Measurements from ENCODE around the gene HES1. TPM values are rescaled to one million over a fixed set of nuclear protein-coding genes. Genes with fewer than 3 reads are reported as not detected.

Gene HES1
- total and polyA plus RNA-seq, 7 donors: 6.5 to 33.3 (median 10.9) TPM

- Histone ChIP-seq H3K9me3 (no peaks in the 10 kb centered on the region), H3K4me1 (no peaks in the 10 kb centered on the region), H3K4me3 (no peak overlapping the region), H3K27me3 (ENCODE audit: insufficient read depth in 3 of 3, low read length in 2 of 3) (no peaks in the 10 kb centered on the region), H3K27ac (no peak overlapping the region), H3K36me3 (ENCODE audit: insufficient read depth in 1 of 2, low read depth in 1 of 2) (no peaks in the 10 kb centered on the region)
- ATAC-seq (no peak), DNase-seq (no peak)
- TF ChIP-seq, protein P1, sequence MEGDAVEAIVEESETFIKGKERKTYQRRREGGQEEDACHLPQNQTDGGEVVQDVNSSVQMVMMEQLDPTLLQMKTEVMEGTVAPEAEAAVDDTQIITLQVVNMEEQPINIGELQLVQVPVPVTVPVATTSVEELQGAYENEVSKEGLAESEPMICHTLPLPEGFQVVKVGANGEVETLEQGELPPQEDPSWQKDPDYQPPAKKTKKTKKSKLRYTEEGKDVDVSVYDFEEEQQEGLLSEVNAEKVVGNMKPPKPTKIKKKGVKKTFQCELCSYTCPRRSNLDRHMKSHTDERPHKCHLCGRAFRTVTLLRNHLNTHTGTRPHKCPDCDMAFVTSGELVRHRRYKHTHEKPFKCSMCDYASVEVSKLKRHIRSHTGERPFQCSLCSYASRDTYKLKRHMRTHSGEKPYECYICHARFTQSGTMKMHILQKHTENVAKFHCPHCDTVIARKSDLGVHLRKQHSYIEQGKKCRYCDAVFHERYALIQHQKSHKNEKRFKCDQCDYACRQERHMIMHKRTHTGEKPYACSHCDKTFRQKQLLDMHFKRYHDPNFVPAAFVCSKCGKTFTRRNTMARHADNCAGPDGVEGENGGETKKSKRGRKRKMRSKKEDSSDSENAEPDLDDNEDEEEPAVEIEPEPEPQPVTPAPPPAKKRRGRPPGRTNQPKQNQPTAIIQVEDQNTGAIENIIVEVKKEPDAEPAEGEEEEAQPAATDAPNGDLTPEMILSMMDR (IDR thresholded peaks at IDR 0.05): no peak
- WGBS, 3 donors: 71 to 80% (median 79%) methylated on average over 5 of the region's 5 CpGs
- intact Hi-C loops (cut with DNase I): no loop called here
Measured at GRCh38 chr3:194167480-194168282, 31.7 kb downstream of the HES1 start.

- H3K4me3 ChIP-seq: no peak overlapping the region
- no peaks in the 10 kb centered on the region for H3K4me1 ChIP-seq
- ATAC-seq: peak; percentile 40 to 85 (median 62)
- TF ChIP-seq, protein P1 (IDR thresholded peaks at IDR 0.05): no peak
- no peaks in the 10 kb centered on the region for H3K36me3 ChIP-seq (ENCODE audit: insufficient read depth in 1 of 2, low read depth in 1 of 2)
- intact Hi-C loops (cut with DNase I): no loop called here
- H3K27ac ChIP-seq: no peak overlapping the region
- WGBS, 3 donors: 89 to 94% (median 94%) methylated on average over 3 of the region's 3 CpGs
- no peaks in the 10 kb centered on the region for H3K27me3 ChIP-seq (ENCODE audit: insufficient read depth in 3 of 3, low read length in 2 of 3)
- no peaks in the 10 kb centered on the region for H3K9me3 ChIP-seq
- no peak for DNase-seq
Measured at GRCh38 chr3:194168994-194169393, 33.0 kb downstream of the HES1 start.

GRCh38 chr3:194169595-194169994 is 33.6 kb downstream of the HES1 start:
- H3K36me3 ChIP-seq (ENCODE audit: insufficient read depth in 1 of 2, low read depth in 1 of 2): no peaks in the 10 kb centered on the region
- H3K27ac ChIP-seq: no peak overlapping the region
- DNase-seq (no peak), ATAC-seq (peak in 1 of 4 donors; percentile 66)
- intact Hi-C loops (cut with DNase I): no loop called here
- no peaks in the 10 kb centered on the region for H3K27me3 ChIP-seq (ENCODE audit: insufficient read depth in 3 of 3, low read length in 2 of 3)
- WGBS, 3 donors: 38 to 71% (median 41%) methylated on average over 10 of the region's 10 CpGs
- TF ChIP-seq, protein P1 (IDR thresholded peaks at IDR 0.05): no peak
- H3K9me3 ChIP-seq: no peaks in the 10 kb centered on the region
- H3K4me3 ChIP-seq: no peak overlapping the region
- H3K4me1 ChIP-seq: no peaks in the 10 kb centered on the region

- TF ChIP-seq, protein P1 (IDR thresholded peaks at IDR 0.05): no peak
- H3K4me3 ChIP-seq: no peak overlapping the region
- no peak for DNase-seq
- H3K27me3 ChIP-seq (ENCODE audit: insufficient read depth in 3 of 3, low read length in 2 of 3): no peaks in the 10 kb centered on the region
- no peaks in the 10 kb centered on the region for H3K36me3 ChIP-seq (ENCODE audit: insufficient read depth in 1 of 2, low read depth in 1 of 2)
- intact Hi-C loops (cut with DNase I): no loop called here
- no peaks in the 10 kb centered on the region for H3K4me1 ChIP-seq
- WGBS, 3 donors: 56 to 62% (median 60%) methylated on average over 2 of the region's 2 CpGs
- ATAC-seq: no peak
- H3K27ac ChIP-seq: no peak overlapping the region
- no peaks in the 10 kb centered on the region for H3K9me3 ChIP-seq
Measured at GRCh38 chr3:194170793-194171192, 34.8 kb downstream of the HES1 start.
